Heart left ventricle (tissue), 13 donors: ENCODE measurements around the gene POFUT2.

Source experiments
- POLR2A ChIP-seq, 2 donors: fragments of 450-650 bp; IDR thresholded peaks; one replicate each; pipeline ENCODE4 v1.6.1; 2017; ENCODE audit warnings: antibody characterized with exemption in 2 of 2, mild to moderate bottlenecking in 2 of 2, moderate library complexity in 2 of 2
- TF ChIP-seq, protein P1 (sequence below), 12 donors: fragments of 200-600 bp; sonication (generic) in 4 of 12; IDR thresholded peaks; one replicate each; pipeline versions ENCODE4 v1.5.0 to v1.8.0; 2018 to 2022; ENCODE audit warnings: antibody characterized with exemption in 12 of 12, mild to moderate bottlenecking in 5 of 12
- donor health status: ischemic (EF 13 %, LVEDD 7.1; RV severe dilation, severe dysfunction).
- donor health status: DM: no; HTN: yes; CAD: no.
- donor health status: DM: no; HTN: no; CAD: no.
- donor health status: ischemic (EF 25% LVEDD 6.9; RV normal size, moderate dysfunction).
- donor health status: ischemic (EF 25% LVEDD 5.7; RV mildly dilated, moderate dysfunction).
- donor health status: ischemic (EF 35%, LVEDD 5.7; RV mildly dilated, moderate dysfunction).
- donor health status: nonischemic (EF 11% LVEDD 7.7; RV severe dilation, severe dysfunction).
- donor health status: DM: yes; HTN: yes; CAD: no.
- donor health status: PGD.
- donor health status: ischemic (EF 29% LVEDD 5.4; RV normal size, mild dysfunction).
- donor health status: nonischemic (EF 23%, LVEDD 6.1; RV moderate dilation, normal function).

DNA sequence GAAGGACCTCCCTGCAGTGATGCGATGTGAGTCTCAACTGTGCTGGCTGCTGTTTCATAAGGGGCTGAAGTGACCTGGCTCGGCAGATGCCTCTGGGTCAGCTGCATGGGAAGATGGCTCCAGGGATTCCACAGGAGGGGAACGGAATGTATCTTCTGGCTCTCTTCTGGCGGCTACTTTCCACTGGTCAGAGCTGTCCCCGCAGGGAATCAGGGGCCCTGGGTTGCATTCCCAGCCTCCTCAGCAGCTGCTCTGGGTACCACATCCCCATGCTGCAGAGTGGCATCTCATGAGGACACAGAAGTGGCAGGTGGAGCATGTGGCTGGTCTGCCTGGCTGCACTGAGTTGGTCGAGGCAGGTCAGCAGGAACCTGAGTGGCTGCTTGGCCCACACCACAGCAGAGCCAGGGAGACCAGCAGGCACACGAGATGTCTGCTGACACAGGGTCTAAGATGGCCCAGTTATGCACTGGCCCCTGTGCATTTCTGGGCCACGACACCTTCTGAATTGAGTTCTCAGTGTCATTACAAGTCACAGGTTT is 42.8 kb downstream of the POFUT2 start:
- TF ChIP-seq, protein P1, sequence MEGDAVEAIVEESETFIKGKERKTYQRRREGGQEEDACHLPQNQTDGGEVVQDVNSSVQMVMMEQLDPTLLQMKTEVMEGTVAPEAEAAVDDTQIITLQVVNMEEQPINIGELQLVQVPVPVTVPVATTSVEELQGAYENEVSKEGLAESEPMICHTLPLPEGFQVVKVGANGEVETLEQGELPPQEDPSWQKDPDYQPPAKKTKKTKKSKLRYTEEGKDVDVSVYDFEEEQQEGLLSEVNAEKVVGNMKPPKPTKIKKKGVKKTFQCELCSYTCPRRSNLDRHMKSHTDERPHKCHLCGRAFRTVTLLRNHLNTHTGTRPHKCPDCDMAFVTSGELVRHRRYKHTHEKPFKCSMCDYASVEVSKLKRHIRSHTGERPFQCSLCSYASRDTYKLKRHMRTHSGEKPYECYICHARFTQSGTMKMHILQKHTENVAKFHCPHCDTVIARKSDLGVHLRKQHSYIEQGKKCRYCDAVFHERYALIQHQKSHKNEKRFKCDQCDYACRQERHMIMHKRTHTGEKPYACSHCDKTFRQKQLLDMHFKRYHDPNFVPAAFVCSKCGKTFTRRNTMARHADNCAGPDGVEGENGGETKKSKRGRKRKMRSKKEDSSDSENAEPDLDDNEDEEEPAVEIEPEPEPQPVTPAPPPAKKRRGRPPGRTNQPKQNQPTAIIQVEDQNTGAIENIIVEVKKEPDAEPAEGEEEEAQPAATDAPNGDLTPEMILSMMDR (IDR thresholded peaks at IDR 0.05) = no peak
- TF ChIP-seq POLR2A (IDR thresholded peaks at IDR 0.05) = no peak
